Measurements from ENCODE around the gene MAP3K1. TPM values are rescaled to one million over a fixed set of nuclear protein-coding genes. Genes with fewer than 3 reads are reported as not detected.

MAP3K1 gene
- total RNA-seq, 2 donors from 2014 or later, result 21.4 to 22.6 TPM

GRCh38 chr5:56852228-56853000 lies 37.1 kb downstream of the MAP3K1 start:
- Histone ChIP-seq H3K9me3 (no peaks in the 10 kb centered on the region), H3K4me1 (peaks cover 68% of the 10 kb centered on the region), H3K4me3 (no peak overlapping the region), H3K27ac (peak overlapping the region in 1 of 4 donors; percentile 40), H3K27me3 (no peaks in the 10 kb centered on the region), H3K36me3 (replicated peaks in 1 of 2; ENCODE audit: insufficient read depth in 1 of 2, low read depth in 2 of 2) (no peaks in the 10 kb centered on the region)
- DNase-seq (no peak), ATAC-seq (no peak)
- intact Hi-C loops (cut with DNase I), result no loop called here
- WGBS, 2 donors, result 55 to 67% methylated on average over 3 of the region's 3 CpGs
- TF ChIP-seq, protein P1, sequence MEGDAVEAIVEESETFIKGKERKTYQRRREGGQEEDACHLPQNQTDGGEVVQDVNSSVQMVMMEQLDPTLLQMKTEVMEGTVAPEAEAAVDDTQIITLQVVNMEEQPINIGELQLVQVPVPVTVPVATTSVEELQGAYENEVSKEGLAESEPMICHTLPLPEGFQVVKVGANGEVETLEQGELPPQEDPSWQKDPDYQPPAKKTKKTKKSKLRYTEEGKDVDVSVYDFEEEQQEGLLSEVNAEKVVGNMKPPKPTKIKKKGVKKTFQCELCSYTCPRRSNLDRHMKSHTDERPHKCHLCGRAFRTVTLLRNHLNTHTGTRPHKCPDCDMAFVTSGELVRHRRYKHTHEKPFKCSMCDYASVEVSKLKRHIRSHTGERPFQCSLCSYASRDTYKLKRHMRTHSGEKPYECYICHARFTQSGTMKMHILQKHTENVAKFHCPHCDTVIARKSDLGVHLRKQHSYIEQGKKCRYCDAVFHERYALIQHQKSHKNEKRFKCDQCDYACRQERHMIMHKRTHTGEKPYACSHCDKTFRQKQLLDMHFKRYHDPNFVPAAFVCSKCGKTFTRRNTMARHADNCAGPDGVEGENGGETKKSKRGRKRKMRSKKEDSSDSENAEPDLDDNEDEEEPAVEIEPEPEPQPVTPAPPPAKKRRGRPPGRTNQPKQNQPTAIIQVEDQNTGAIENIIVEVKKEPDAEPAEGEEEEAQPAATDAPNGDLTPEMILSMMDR (IDR thresholded peaks at IDR 0.05), result no peak
- no peak for TF ChIP-seq POLR2A (IDR thresholded peaks at IDR 0.05)

GRCh38 chr5:56853698-56854097 lies 38.3 kb downstream of the MAP3K1 start:
- ATAC-seq (no peak), DNase-seq (no peak)
- intact Hi-C loops (cut with DNase I), result no loop called here
- H3K4me1 ChIP-seq, result peaks cover 66% of the 10 kb centered on the region
- H3K4me3 ChIP-seq, result no peak overlapping the region
- WGBS, 2 donors, result 57 to 84% methylated on average over 4 of the region's 4 CpGs
- H3K36me3 ChIP-seq (replicated peaks in 1 of 2; ENCODE audit: insufficient read depth in 1 of 2, low read depth in 2 of 2), result no peaks in the 10 kb centered on the region
- no peak overlapping the region for H3K27ac ChIP-seq
- TF ChIP-seq, protein P1 (IDR thresholded peaks at IDR 0.05), result no peak
- no peak for TF ChIP-seq POLR2A (IDR thresholded peaks at IDR 0.05)
- H3K27me3 ChIP-seq, result no peaks in the 10 kb centered on the region
- H3K9me3 ChIP-seq, result no peaks in the 10 kb centered on the region

DNA sequence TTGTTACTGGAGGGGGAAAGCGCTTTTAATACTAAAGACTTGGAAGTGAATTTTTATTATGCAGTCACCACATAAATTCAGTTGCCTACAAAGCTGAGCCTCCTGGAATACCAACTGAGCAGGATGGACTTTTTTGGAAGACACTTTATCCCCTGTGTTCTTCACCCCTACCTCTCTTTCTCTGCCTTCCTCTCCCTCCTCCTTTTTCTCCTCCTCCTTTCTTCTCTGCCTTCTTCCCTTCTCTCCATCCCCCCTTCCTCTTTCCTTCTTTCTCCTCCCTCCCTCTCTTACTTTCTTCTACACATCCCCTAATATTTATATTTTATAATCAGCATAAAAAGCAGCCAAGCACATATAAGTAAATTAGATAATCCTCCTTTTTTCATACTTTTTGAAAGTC lies 39.6 kb downstream of the MAP3K1 start:
- DNase-seq (no peak), ATAC-seq (no peak)
- Histone ChIP-seq H3K36me3 (replicated peaks in 1 of 2; ENCODE audit: insufficient read depth in 1 of 2, low read depth in 2 of 2) (no peaks in the 10 kb centered on the region), H3K27ac (no peak overlapping the region), H3K4me1 (peaks cover 66% of the 10 kb centered on the region), H3K4me3 (no peak overlapping the region), H3K9me3 (no peaks in the 10 kb centered on the region), H3K27me3 (no peaks in the 10 kb centered on the region)
- no peak for TF ChIP-seq POLR2A (IDR thresholded peaks at IDR 0.05)
- TF ChIP-seq, protein P1 (IDR thresholded peaks at IDR 0.05), result no peak
- WGBS, 2 donors, result 91 to 94% methylated on average over 1 of the region's 1 CpG
- intact Hi-C loops (cut with DNase I), result no loop called here

- Histone ChIP-seq H3K9me3 (no peaks in the 10 kb centered on the region), H3K27me3 (no peaks in the 10 kb centered on the region), H3K4me3 (no peak overlapping the region), H3K36me3 (replicated peaks in 1 of 2; ENCODE audit: insufficient read depth in 1 of 2, low read depth in 2 of 2) (peaks cover 0 to 1% of the 10 kb centered on the region in 2 donors), H3K4me1 (peaks cover 49% of the 10 kb centered on the region), H3K27ac (peak overlapping the region in 1 of 4 donors; percentile 34)
- TF ChIP-seq POLR2A (IDR thresholded peaks at IDR 0.05), result no peak
- TF ChIP-seq, protein P1 (IDR thresholded peaks at IDR 0.05), result peak in 3 of 7 experiments; percentile 9 to 11 (median 9)
- DNase-seq (no peak), ATAC-seq (no peak)
- intact Hi-C loops (cut with DNase I), result no loop called here
- 54 to 58% methylated on average over 5 of the region's 5 CpGs for WGBS, 2 donors
Measured at GRCh38 chr5:56856541-56857178, 41.3 kb downstream of the MAP3K1 start.
